K562 (cell line): ENCODE data around the gene DMAC2L. TPM values are rescaled to one million over a fixed set of nuclear protein-coding genes. Genes with fewer than 3 reads are reported as not detected.

Experiments used
- ATAC-seq: fragments of 200-7000 bp; cut with Tn5 transposase; 3 replicates; pipeline ENCODE4 v1.9.1; 2020; ENCODE audit warnings: moderate library complexity
- Bru-seq: library from RNA; stranded (reverse); fragments of 400-500 nt; gene quantifications from one replicate; lab custom pipeline; 2021; lab: Mats Ljungman, UMichigan
- BruChase-seq, 2 experiments: library from RNA; stranded (reverse); fragments of 400-500 nt; gene quantifications; one replicate each; lab custom pipeline; 2021; lab: Mats Ljungman, UMichigan
- BruUV-seq: library from RNA; stranded (reverse); fragments of 400-500 nt; replicated peaks from 2 replicates; lab custom pipeline; 2021; lab: Mats Ljungman, UMichigan
- CTCF ChIA-PET: fragments of 300-600 bp; formaldehyde crosslinking; extraction: SDS; loops from one replicate; lab custom pipeline; 2021; ENCODE audit warnings: low intra/inter-chr PET ratio; lab: Yijun Ruan, JAX
- POLR2A ChIA-PET: fragments of 300-600, 350-650 bp; sonication (Branson Sonifier 250); formaldehyde crosslinking; extraction: SDS; loops from one replicate; lab custom pipeline; 2021; ENCODE audit warnings: antibody characterized with exemption, inconsistent platforms; lab: Yijun Ruan, JAX
- DNase-seq, 4 experiments: peaks; one replicate each; pipeline versions ENCODE4 v3.0.0 to v3.0.0-alpha.2; 2011 to 2018; ENCODE audit warnings: low spot score in 3 of 4, mixed read lengths in 3 of 4; ENCODE audit errors: extremely low read depth in 1 of 4
- FAIRE-seq: peaks from 2 replicates; lab custom pipeline; 2011; peaks lifted over from hg19 to GRCh38; lab: Jason Lieb, UNC
- H2AFZ ChIP-seq: 2 replicates; pipeline ENCODE4 v1.6.0; 2011; ENCODE audit warnings: low read depth, low read length, control low read depth, inconsistent platforms
- H3K27ac ChIP-seq: fragments of 200-600 bp; 3 replicates; pipeline ENCODE4 v1.8.0; 2011; ENCODE audit warnings: low read depth, mild to moderate bottlenecking, control low read depth, inconsistent platforms, low read length, moderate library complexity, mixed read lengths; ENCODE audit errors: extremely low read depth
- H3K27me3 ChIP-seq, 2 experiments: fragments of 300-600 bp in 1 of 2; 2 replicates in 1 of 2; 3 replicates in 1 of 2; pipeline versions ENCODE4 v1.6.0 to v1.8.0; 2011; ENCODE audit warnings: inconsistent platforms in 2 of 2, low read length in 2 of 2, mild to moderate bottlenecking in 1 of 2, mixed read lengths in 1 of 2, moderate library complexity in 1 of 2; ENCODE audit not compliant: control insufficient read depth in 2 of 2, insufficient read depth in 2 of 2
- H3K36me3 ChIP-seq: fragments of 300-600 bp; 3 replicates; pipeline ENCODE4 v1.8.0; 2011; ENCODE audit warnings: mild to moderate bottlenecking, low read length, inconsistent platforms; ENCODE audit not compliant: control insufficient read depth, insufficient read depth
- H3K4me1 ChIP-seq, 2 experiments: fragments of 200-600 bp in 1 of 2; replicated peaks in 1 of 2; 2 replicates in 1 of 2; 3 replicates in 1 of 2; pipeline versions ENCODE4 v1.5.1 to v1.8.0; 2011; ENCODE audit warnings: inconsistent platforms in 2 of 2, low read length in 2 of 2, mild to moderate bottlenecking in 1 of 2, mixed read lengths in 1 of 2, moderate library complexity in 1 of 2; ENCODE audit not compliant: control insufficient read depth in 2 of 2, insufficient read depth in 2 of 2
- H3K4me2 ChIP-seq: 2 replicates; pipeline ENCODE4 v1.6.1; 2011; ENCODE audit warnings: low read length, control low read depth, inconsistent platforms, mixed read lengths; ENCODE audit not compliant: insufficient read depth
- H3K4me3 ChIP-seq: fragments of 200-600 bp; sonication (generic), shearing (Covaris generic); 2 replicates; pipeline ENCODE4 v1.5.1; 2016; ENCODE audit warnings: control low read depth, inconsistent platforms
- H3K79me2 ChIP-seq: fragments of 200-600 bp; 3 replicates; pipeline ENCODE4 v1.8.0; 2011; ENCODE audit warnings: low read length, inconsistent platforms; ENCODE audit not compliant: control insufficient read depth, insufficient read depth
- H3K9ac ChIP-seq, 2 experiments: 2 replicates each; pipeline versions ENCODE4 v1.6.0 to v1.6.1; 2011; ENCODE audit warnings: low read depth in 2 of 2, low read length in 2 of 2, control low read depth in 1 of 2, inconsistent platforms in 1 of 2, mild to moderate bottlenecking in 1 of 2, mixed read lengths in 1 of 2; ENCODE audit not compliant: insufficient read depth in 1 of 2
- H3K9me1 ChIP-seq: one replicate; pipeline ENCODE4 v1.6.0; 2011; ENCODE audit warnings: inconsistent platforms, mild to moderate bottlenecking, low read length, moderate library complexity; ENCODE audit not compliant: control insufficient read depth, insufficient read depth
- H3K9me3 ChIP-seq: replicated peaks from 2 replicates; pipeline ENCODE4 v1.5.1; 2011; ENCODE audit warnings: low read depth, low read length, inconsistent platforms; ENCODE audit not compliant: control insufficient read depth, insufficient read depth
- H4K20me1 ChIP-seq: replicated peaks from 2 replicates; pipeline ENCODE4 v1.6.1; 2011; ENCODE audit warnings: low read length, inconsistent platforms, mixed read lengths; ENCODE audit not compliant: control insufficient read depth, insufficient read depth
- ATF1 ChIP-seq, 2 experiments: fragments of 450-650 bp in 1 of 2; IDR thresholded peaks; 2 replicates each; pipeline ENCODE4 v1.6.1; 2016; ENCODE audit warnings: missing compliant biosample characterization in 1 of 2, missing genetic modification characterization in 1 of 2
- CXXC5 ChIP-seq: fragments of 250-450 bp; sonication (Bioruptor Pico); IDR thresholded peaks from 2 replicates; pipeline ENCODE4 v1.8.0; 2022; ENCODE audit warnings: inconsistent platforms, mild to moderate bottlenecking, moderate library complexity
- NR2C2 ChIP-seq, 2 experiments: fragments of 200-800 bp in 1 of 2; sonication (Bioruptor generic) in 1 of 2; sonication (generic) in 1 of 2; formaldehyde crosslinking in 1 of 2; IDR thresholded peaks; 2 replicates each; pipeline versions ENCODE4 v1.6.1 to v1.8.0; 2016 to 2022; ENCODE audit warnings: mild to moderate bottlenecking in 1 of 2, missing compliant biosample characterization in 1 of 2, missing genetic modification characterization in 1 of 2, missing genetic modification reagents in 1 of 2
- NR2F6 ChIP-seq: fragments of 450-650 bp; formaldehyde crosslinking; IDR thresholded peaks from 2 replicates; pipeline ENCODE4 v1.4.0; 2020; ENCODE audit warnings: mild to moderate bottlenecking
- RB1 ChIP-seq: fragments of 450-650 bp; IDR thresholded peaks from 2 replicates; pipeline ENCODE4 v1.6.1; 2017; ENCODE audit warnings: low read depth, mild to moderate bottlenecking
- RBM22 ChIP-seq: fragments of 200-400 bp; formaldehyde crosslinking; IDR thresholded peaks from 2 replicates; pipeline ENCODE4 v1.6.1; 2018; ENCODE audit warnings: low read length, low read depth; ENCODE audit not compliant: poor library complexity, severe bottlenecking
- ZNF431 ChIP-seq: sonication (generic); formaldehyde crosslinking; IDR thresholded peaks from 2 replicates; pipeline ENCODE4 v1.8.0; 2022; ENCODE audit warnings: mild to moderate bottlenecking, missing genetic modification reagents
- ZNF785 ChIP-seq: fragments of 250-450 bp; sonication (Bioruptor Pico); IDR thresholded peaks from 2 replicates; pipeline ENCODE4 v1.4.0; 2020; ENCODE audit warnings: mild to moderate bottlenecking
- WGBS: fragments of 100-300 bp; shearing (Covaris generic); methylation state at CpG from one replicate; pipeline ENCODE4 v1.1.6; 2016; ENCODE audit warnings: low coverage, mixed read lengths; ENCODE audit not compliant: insufficient coverage; ENCODE audit errors: missing lambda C conversion rate; 5-methylcytosine and 5-hydroxymethylcytosine counted together
- in situ Hi-C: fragments of 300-500 bp; cut with MboI; formaldehyde crosslinking; loops from 4 replicates; pipeline ENCODE4 v1.15.0; 2018; ENCODE audit warnings: inconsistent platforms, mixed read lengths
- intact Hi-C: fragments of 100-400 bp; cut with micrococcal nuclease; formaldehyde crosslinking; loops from 2 replicates; pipeline ENCODE4 v1.14.2; 2022
- long read RNA-seq, 3 experiments: library from polyadenylated mRNA in 2 of 3; library from RNA in 1 of 3; unstranded in 2 of 3; stranded (forward) in 1 of 3; transcript quantifications; one replicate each; pipeline ENCODE4 v2.0.0, GENCODE V29; 2019 to 2022
- polyA minus RNA-seq, 3 experiments: library from RNA; depleted of rRNA, polyadenylated mRNA; stranded (reverse); fragments of >200 nt; gene quantifications; 2 replicates each; pipeline ENCODE4 v1.2.3, GENCODE V29; 2011
- polyA plus RNA-seq, 8 experiments: library from polyadenylated mRNA; depleted of rRNA in 4 of 8; stranded (reverse) in 5 of 8; unstranded in 3 of 8; fragments of >200 nt; fragmentation: Nextera tagmentation in 2 of 8; fragmentation: Illumina TruSeq in 1 of 8; extraction: Ambion mirVana in 2 of 8; extraction: Trizol in 1 of 8; gene quantifications; 2 replicates each; pipeline versions ENCODE4 v1.2.1 to v1.2.3, GENCODE V29; 2011 to 2014; ENCODE audit warnings: inconsistent platforms in 1 of 8, missing spikeins in 1 of 8
- total RNA-seq, 7 experiments: library from RNA; depleted of rRNA in 6 of 7; stranded (reverse); fragments of >200 nt in 6 of 7; fragmentation: Illumina TruSeq in 2 of 7; extraction: Trizol in 2 of 7; gene quantifications; 2 replicates each; pipeline versions ENCODE4 v1.2.1 to v1.2.3, GENCODE V29; 2011 to 2021; ENCODE audit warnings: low replicate concordance in 1 of 7
- TF ChIP-seq, protein P1 (sequence below): fragments of 200-800 bp; sonication (Bioruptor generic); IDR thresholded peaks from 2 replicates; pipeline ENCODE4 v1.6.1; 2017; ENCODE audit warnings: missing genetic modification characterization, missing compliant biosample characterization
- TF ChIP-seq, protein P2 (sequence below): fragments of 250-450 bp; sonication (Bioruptor Pico); IDR thresholded peaks from 2 replicates; pipeline ENCODE4 v1.5.0; 2020; ENCODE audit warnings: mild to moderate bottlenecking, borderline replicate concordance

DMAC2L gene
- total RNA-seq (2011; cell fraction: chromatin; rRNA removed; ENCODE audit: low replicate concordance): 14.3 and 15.6 TPM in 2 replicates
- 9.2 and 9.3 TPM in 2 replicates for total RNA-seq (2011; cell fraction: nucleolus; rRNA removed)
- total RNA-seq (2011; cell fraction: nucleoplasm; rRNA removed): 10.2 and 21.3 TPM in 2 replicates
- total RNA-seq (2014; rRNA removed) (3.2 and 4.0 TPM in 2 replicates), total RNA-seq (2014; rRNA removed; fragmentation: Illumina TruSeq; extraction: Trizol) (9.3 and 10.4 TPM in 2 replicates), total RNA-seq (2015; rRNA removed; fragmentation: Illumina TruSeq; extraction: Trizol) (5.4 and 6.1 TPM in 2 replicates), total RNA-seq (2021) (9.2 and 9.9 TPM in 2 replicates), polyA plus RNA-seq (2011; rRNA removed) (14.6 and 15.4 TPM in 2 replicates), polyA plus RNA-seq (2014; fragmentation: Illumina TruSeq; extraction: Trizol) (6.7 and 6.9 TPM in 2 replicates), polyA plus RNA-seq (2014; fragmentation: Nextera tagmentation; extraction: Ambion mirVana) (10 to 100 TPM; 37.1 to 37.2 TPM), polyA plus RNA-seq (2014; rRNA removed) (12.5 and 12.6 TPM in 2 replicates), polyA minus RNA-seq (2011; rRNA and poly(A)+ RNA removed) (9.8 and 13.3 TPM in 2 replicates), Bru-seq, nascent RNA (percentile 67 among the genes with signal in this experiment), BruChase-seq, experiment 1, labeled RNA remaining after a 2-hour chase (percentile 74 among the genes with signal in this experiment), BruChase-seq, experiment 2, labeled RNA remaining after a 6-hour chase (percentile 70 among the genes with signal in this experiment)
- 13.6 and 14.3 TPM in 2 replicates for polyA plus RNA-seq (2011; cell fraction: cytosol; rRNA removed)
- polyA plus RNA-seq (2011; cell fraction: nucleus; rRNA removed): 10.4 and 11.8 TPM in 2 replicates
- 9.3 and 11.3 TPM in 2 replicates for polyA plus RNA-seq (2012)
- 3.3 and 7.7 TPM in 2 replicates for polyA minus RNA-seq (2011; cell fraction: cytosol; rRNA and poly(A)+ RNA removed)
- polyA minus RNA-seq (2011; cell fraction: nucleus; rRNA and poly(A)+ RNA removed): 7.3 and 8.2 TPM in 2 replicates
- long read RNA-seq, experiment 1, full-length matches to known transcripts: 14 of 28 reads
- long read RNA-seq, experiment 1, partial matches to known transcripts: 4 of 28 reads
- long read RNA-seq, experiment 1, other reads (novel, unspliced or antisense): 10 of 28 reads
- long read RNA-seq, experiment 2, partial matches to known transcripts: 1 of 8 reads
- long read RNA-seq, experiment 2, other reads (novel, unspliced or antisense): 7 of 8 reads
- long read RNA-seq, experiment 3, partial matches to known transcripts: 3 of 12 reads
- long read RNA-seq, experiment 3, other reads (novel, unspliced or antisense): 5 of 12 reads

DNA sequence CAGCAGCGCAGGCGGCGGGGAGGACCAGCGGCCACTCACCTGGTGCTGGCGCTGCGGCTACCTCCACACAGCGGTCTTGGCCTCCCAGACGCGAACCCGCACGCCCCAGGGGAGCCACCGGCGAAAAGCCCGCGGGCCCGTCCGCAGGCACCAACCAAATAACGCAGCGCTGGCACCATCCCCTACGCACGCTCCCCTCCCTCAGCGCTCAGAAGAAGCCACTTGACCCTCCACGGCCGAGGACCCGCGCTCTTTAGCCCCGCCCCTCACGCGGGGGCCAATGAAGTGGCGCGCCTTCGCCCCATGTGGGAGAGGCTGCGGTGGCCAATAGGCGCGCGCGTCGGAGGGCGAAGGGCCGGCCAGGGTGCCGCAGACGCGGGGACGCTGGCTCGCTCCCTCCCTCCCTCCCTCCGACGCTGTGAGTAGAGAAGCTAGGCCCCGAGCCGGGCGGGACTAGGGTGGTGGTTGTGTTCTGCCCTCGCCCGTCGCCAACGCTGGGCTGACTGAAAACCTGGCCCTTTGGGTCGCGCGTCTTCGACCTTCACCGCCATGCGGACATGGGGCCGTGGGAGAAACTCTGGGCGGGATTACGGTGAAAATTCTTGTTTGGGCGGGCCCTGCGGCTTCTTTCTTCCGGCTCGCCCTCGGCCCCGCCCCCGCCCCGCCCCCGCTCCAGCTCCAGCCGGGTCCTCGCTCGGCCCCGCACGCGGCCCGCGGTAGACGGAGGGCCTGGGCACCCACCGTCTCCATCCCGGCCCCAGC, at the start of gene DMAC2L, which contains the start of gene L2HGDH:
Gene DMAC2L (plus strand): TSS at position 353 of the 762 bp plus-strand sequence. CDS start 9,164 bp downstream, outside the sequence.
Gene L2HGDH (minus strand): TSS at position 258 of the 762 bp plus-strand sequence. CDS start 79 bp downstream, at position 179.
- Histone ChIP-seq H3K4me2 (peak within 1 kb of the TSS; percentile 81), H2AFZ (peak within 1 kb of the TSS; percentile 86), H3K4me1 (peaks cover 10 to 14% of the 10 kb centered on the region in 2 experiments; a peak in 4 of 5 replicates), H3K27ac (peak within 1 kb of the TSS; percentile 92), H3K4me3 (peak within 1 kb of the TSS; percentile 73), H3K9ac (peak within 1 kb of the TSS; percentile 75 to 94), H3K9me1 (no peaks in the 10 kb centered on the region), H3K79me2 (peaks cover 51% of the 10 kb centered on the region), H3K9me3 (peaks cover 6% of the 10 kb centered on the region; the same call in 1 of the 2 replicates), H3K27me3 (no peaks in the 10 kb centered on the region), H4K20me1 (no peaks in the 10 kb centered on the region), H3K36me3 (peaks cover 3% of the 10 kb centered on the region; the same call in 1 of the 3 replicates)
- WGBS: 0% methylated on average over 24 of the region's 83 CpGs
- peak; percentile 98 for ATAC-seq
- peak; percentile 59 for FAIRE-seq
- ChIA-PET CTCF (interaction anchor here (0.5 kb wide), 1 partner anchor 141 kb away, joined by 3 read pairs; no protein-coding TSS in a partner anchor), POLR2A (interaction anchor here (0.9 to 1.3 kb wide), 2 partner anchors 8 to 9 kb away, joined by 7 to 9 read pairs; no protein-coding TSS in a partner anchor)
- in situ Hi-C loops (no loop called here), intact Hi-C loops (no loop called here)
- no TSS peak for BruUV-seq
- DNase-seq: peak; percentile 89 to 96 (median 92)
- TF ChIP-seq RBM22 (peak; percentile 68), ZNF785 (CRISPR knock-in tag) (no peak), ZNF431 (CRISPR knock-in tag) (peak; percentile 83), NR2F6 (CRISPR knock-in tag) (no peak), NR2C2 (CRISPR knock-in tag; IDR thresholded peaks at IDR 0.05) (peak; percentile 59; the same call in 1 of the 2 replicates), NR2C2 (tag; IDR thresholded peaks at IDR 0.05) (peak; percentile 82), CXXC5 (peak; percentile 68), ATF1 (CRISPR knock-in tag; IDR thresholded peaks at IDR 0.05) (no peak), ATF1 (tag; IDR thresholded peaks at IDR 0.05) (0 out of 2 replicates have a peak, but pooled peaks have one; percentile 61), RB1 (0 out of 2 replicates have a peak, but pooled peaks have one; percentile 9)
- TF ChIP-seq, protein P1, sequence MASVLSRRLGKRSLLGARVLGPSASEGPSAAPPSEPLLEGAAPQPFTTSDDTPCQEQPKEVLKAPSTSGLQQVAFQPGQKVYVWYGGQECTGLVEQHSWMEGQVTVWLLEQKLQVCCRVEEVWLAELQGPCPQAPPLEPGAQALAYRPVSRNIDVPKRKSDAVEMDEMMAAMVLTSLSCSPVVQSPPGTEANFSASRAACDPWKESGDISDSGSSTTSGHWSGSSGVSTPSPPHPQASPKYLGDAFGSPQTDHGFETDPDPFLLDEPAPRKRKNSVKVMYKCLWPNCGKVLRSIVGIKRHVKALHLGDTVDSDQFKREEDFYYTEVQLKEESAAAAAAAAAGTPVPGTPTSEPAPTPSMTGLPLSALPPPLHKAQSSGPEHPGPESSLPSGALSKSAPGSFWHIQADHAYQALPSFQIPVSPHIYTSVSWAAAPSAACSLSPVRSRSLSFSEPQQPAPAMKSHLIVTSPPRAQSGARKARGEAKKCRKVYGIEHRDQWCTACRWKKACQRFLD (CRISPR knock-in tag): peak; percentile 56; the same call in 1 of the 2 replicates
- TF ChIP-seq, protein P2, sequence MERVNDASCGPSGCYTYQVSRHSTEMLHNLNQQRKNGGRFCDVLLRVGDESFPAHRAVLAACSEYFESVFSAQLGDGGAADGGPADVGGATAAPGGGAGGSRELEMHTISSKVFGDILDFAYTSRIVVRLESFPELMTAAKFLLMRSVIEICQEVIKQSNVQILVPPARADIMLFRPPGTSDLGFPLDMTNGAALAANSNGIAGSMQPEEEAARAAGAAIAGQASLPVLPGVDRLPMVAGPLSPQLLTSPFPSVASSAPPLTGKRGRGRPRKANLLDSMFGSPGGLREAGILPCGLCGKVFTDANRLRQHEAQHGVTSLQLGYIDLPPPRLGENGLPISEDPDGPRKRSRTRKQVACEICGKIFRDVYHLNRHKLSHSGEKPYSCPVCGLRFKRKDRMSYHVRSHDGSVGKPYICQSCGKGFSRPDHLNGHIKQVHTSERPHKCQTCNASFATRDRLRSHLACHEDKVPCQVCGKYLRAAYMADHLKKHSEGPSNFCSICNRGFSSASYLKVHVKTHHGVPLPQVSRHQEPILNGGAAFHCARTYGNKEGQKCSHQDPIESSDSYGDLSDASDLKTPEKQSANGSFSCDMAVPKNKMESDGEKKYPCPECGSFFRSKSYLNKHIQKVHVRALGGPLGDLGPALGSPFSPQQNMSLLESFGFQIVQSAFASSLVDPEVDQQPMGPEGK: no peak
